Occipital lobe (tissue), 2 donors: Measurements from ENCODE around the gene SDF2L1. TPM values are rescaled to one million over a fixed set of nuclear protein-coding genes. Genes with fewer than 3 reads are reported as not detected.
"Not testable (repeated sequence)": the region's sequence is repeated elsewhere in the genome, so short reads cannot be mapped to it uniquely, and the experiment has no call there.

ENCODE experiments used
- DNase-seq: peaks from one replicate; lab custom pipeline; 2025; lab: John Stamatoyannopoulos, UW
- total RNA-seq: library from RNA; depleted of rRNA; stranded (reverse); fragments of >200 nt; gene quantifications from one replicate; pipeline ENCODE4 v1.2.3, GENCODE V29; 2014

The SDF2L1 gene
- 4.7 TPM for total RNA-seq

DNA sequence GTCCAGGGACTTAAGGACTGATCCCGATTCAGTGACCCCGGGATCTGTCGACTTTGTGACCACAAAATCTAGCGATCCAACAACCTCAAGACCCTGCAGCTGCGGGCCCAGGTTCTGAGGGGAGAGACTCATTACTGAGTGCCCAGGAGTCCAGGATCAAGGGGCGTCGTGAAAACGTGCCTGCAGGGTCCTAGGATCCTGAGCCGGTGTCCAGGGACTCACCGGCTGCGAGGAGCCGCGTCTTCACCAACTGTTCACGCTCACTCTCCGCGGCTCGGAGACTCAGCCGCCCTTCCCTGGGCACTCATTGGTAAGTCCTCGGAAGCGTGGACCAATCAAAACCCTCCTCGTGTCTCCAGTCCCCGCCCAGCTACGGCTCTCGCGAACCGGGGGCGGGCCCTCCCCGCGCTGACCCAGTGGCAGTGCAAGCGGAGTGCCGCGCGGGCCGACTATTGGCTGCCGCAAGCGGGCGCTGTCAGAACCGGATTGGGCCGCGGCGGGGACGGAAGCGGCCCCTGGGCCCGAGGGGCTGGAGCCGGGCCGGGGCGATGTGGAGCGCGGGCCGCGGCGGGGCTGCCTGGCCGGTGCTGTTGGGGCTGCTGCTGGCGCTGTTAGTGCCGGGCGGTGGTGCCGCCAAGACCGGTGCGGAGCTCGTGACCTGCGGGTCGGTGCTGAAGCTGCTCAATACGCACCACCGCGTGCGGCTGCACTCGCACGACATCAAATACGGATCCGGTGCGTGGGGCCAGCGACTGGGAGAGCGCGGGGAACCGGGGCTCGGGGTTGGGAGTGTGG is at the start of gene SDF2L1:
SDF2L1 (plus strand) TSS at position 514 of the 795 bp plus-strand sequence; CDS start at position 549, 35 bp downstream.
- DNase-seq = peak; percentile 99

GRCh38 chr22:21592422-21592821 is 49.7 kb upstream of the SDF2L1 start:
- DNase-seq = no peak

DNA sequence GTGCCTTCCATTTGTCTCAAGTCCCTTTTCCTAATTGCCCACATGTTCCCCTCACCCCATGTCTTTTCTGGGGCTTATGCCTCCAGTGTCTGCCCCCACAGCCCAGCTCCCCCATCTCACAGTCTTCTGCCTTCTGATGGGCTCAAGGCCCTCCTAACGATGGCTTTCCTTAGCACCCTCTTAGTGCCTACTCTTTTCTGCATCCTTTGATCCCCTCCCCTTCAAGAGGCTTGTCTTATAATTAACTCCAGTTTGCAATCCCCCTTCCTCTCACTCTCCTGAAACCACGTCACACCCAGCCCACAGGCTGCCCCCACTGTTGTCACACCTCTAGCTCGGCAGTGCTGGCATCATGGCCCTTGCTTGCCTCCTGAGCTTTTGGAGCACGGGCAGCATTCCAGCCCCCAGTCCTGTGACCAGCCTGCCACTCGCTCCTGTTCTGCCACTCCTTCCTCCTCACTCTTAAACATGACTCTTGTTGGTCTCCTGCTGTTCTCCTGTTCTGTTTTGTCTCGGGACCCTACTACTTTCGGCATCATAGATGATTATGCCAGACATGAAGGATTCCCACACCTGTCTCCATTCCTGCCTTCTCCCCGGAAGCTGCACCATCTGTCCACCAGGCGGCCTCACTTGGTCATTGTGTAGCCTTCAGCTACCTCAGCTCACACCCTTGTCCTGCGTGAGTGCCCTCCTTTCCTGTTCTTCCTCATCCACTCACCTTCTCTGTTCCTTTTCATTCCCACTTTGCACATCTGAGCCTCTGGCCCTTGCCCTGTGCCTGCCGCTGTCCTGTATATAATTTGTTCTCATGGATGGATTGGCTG is 48.5 kb upstream of the SDF2L1 start:
- DNase-seq = no peak

GRCh38 chr22:21594865-21595452 is 47.1 kb upstream of the SDF2L1 start:
- DNase-seq = no peak

DNA sequence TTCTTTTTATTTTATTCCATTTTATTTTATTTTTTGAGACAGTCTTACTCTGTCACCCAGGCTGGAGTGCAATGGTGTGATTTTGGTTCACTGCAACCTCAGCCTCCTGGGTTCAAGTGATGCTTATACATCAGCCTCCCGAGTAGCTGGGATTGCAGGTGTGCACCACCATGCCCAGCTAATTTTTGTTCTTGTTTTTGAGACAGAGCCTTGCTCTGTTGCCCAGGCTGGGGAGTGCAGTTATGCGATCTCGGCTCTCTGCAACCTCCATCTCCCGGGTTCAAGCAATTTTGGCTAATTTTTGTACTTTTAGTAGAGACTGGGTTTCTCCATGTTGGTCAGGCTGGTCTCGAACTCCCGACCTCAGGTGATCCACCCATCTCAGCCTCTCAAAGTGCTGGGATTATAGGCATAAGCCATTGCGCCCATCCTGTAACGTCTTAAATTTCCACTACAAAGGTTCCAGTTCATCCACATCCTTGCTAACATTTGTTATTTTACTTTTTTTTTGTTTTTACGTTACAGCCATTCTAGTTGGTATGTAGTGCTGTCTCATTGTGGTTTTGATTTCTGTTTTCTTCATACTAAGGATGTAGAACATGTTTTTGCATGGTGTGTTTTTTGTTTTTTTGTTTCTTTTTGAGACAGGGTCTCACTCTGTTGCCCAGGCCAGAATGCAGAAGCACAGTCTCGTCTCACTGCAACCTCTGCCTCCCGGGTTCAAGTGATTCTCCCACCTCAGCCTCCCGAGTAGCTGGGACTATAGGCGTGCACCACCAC is 45.6 kb upstream of the SDF2L1 start:
- DNase-seq = not testable (repeated sequence)

- DNase-seq = no peak
Observed at GRCh38 chr22:21598302-21598701, 43.8 kb upstream of the SDF2L1 start.

GRCh38 chr22:21599053-21599893 is 42.8 kb upstream of the SDF2L1 start:
- no peak for DNase-seq

DNA sequence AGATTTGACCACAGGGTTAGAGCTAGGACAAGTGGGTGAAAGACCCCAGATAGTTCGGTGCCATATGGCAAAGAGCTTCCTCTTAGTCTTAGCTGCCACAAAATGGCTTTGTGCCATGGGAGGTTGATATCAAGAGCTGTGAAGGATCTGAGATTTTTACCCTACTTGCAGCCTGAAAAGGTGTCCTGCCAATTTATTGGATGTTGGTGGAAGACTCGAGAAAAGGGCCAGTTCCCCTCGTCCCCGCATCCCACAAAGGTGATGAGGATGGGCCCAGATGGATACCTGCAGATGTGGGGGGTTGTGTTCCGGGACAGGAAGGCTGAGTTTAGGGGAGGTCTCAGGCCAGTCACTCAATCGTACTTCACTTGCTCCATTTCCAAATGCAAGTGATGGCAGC is 39.5 kb upstream of the SDF2L1 start:
- DNase-seq = no peak

DNA sequence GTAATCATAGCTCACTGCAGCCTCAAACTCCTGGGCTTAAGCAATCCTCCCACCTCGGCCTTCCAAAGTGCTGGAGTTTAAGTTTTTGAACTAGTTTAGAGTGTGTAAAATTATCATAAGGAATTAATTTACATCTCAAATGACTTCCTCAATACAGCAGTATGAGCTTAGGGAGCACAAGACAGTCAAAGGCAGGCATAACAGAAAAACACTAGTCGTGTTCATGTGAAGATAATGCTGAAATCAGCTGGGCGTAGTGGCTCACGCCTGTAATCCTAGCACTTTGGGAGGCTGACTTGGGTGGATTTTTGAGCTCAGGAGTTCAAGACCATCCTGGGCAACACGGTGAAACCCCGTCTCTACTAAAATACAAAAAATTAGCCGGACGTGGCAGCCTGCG is 38.1 kb upstream of the SDF2L1 start:
- DNase-seq = no peak

DNA sequence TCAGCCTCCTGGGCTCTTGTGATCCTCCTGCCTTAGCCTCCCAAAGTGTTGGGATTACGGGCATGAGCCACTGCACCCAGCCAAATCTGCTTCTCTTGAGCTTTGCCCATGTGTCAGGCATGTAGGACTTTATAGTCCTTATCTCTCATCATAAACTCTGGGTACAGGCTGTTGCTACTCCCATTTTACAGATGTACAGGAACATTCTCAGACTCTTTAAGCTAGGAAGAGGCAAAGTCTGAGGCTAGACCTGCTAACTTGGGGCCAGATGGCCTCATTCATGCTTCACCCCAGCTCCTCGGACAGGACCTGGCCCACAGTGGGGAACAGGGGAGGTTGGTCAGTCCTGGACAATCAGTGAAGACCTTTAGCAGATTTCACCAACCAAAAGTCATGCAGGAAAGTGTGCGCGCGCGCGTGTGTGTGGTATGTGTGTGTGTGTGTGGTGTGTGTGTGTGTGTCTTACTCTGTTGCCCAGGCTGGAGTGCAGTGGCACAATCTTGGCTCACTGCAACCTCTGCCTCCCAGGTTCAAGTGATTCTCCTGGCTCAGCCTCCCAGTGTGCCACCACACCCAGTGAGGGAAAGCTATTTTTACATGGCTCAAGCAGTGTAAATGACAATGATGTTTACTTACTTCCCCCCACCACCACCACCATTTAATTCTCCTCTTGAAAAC is 36.1 kb upstream of the SDF2L1 start:
- no peak for DNase-seq

GRCh38 chr22:21606775-21607174 is 35.3 kb upstream of the SDF2L1 start:
- no peak for DNase-seq

DNA sequence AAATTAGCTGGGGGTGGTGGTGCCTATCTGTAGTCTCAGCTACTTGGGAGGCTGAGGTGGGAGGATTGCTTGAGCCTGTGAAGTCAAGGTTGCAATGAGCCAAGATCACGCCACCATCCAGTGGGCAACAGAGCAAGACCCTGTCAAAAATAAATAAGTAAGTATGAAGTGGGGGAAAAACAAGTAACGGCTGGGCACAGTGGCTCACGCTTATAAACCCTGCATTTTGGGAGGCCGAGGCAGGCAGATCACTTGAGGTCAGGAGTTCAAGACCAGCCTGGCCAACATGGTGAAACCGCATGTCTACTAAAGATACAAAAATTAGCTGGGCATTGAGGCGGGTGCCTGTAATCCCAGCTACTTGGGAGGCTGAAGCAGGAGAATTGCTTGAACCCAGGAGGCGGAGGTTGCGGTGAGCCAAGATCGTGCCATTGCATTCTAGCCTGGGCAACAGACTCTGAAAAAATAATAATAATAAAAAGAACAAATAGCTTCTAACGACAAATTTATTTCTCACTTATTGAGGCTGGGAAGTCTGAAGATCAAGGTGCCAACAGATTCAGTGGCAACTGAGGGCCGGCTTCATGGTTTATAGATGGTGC is 32.4 kb upstream of the SDF2L1 start:
- DNase-seq = not testable (repeated sequence)

DNA sequence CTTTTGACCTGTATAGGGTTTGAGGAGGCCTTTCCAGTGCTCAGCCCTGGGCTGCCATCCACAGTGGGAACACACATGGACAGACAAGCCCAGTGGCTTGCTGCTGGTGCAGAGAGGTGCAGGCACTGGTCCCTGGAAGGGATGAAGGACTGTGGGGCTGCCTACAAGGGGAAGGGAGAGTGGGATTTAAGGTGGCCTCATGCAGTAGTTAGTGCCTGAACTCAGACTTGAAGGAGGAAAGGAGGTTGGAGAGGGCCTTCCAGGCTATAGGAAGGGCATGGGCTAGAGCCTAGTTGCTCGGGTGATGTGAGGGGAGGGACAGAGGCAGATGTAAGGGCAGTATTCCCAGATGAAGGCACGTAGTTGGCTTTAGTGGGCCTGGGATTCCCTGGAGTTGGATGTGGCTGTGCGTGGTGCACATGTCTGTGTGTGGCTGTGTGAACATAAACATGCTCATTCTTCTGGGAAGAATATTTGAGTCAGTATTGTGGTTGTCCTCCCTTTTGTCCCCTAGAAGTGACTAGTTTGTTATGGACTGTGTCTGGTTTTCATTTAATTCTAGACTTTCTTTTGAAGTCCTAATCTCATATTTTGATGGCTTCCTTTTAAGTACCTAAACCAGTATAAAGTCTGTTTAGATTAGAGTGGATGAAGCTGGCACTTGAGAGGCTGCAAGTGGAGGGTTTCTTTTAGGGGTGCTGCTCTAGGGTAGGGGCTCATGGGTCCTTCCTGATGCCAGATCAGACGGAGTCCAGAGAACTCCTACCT is 30.7 kb upstream of the SDF2L1 start:
- DNase-seq = no peak

DNA sequence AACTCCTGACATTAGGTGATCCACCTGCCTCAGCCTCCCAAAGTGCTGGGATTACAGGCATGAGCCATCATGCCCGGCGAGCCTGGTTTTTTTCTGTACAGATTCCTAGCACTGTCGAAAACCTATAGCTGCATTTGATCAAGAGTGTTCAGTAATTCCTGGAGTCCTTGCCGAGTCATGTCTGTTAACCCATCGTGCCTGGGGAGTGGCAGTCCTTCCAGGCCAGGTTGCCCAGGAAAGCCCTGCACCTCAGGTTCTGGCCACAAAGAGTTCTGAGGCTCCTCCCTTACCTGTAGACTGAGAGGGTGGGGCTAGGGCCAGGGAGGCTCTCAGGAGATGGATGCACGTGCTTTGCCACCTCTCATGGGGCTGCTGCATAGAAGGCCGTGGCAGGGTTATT is 29.2 kb upstream of the SDF2L1 start:
- DNase-seq = no peak

DNA sequence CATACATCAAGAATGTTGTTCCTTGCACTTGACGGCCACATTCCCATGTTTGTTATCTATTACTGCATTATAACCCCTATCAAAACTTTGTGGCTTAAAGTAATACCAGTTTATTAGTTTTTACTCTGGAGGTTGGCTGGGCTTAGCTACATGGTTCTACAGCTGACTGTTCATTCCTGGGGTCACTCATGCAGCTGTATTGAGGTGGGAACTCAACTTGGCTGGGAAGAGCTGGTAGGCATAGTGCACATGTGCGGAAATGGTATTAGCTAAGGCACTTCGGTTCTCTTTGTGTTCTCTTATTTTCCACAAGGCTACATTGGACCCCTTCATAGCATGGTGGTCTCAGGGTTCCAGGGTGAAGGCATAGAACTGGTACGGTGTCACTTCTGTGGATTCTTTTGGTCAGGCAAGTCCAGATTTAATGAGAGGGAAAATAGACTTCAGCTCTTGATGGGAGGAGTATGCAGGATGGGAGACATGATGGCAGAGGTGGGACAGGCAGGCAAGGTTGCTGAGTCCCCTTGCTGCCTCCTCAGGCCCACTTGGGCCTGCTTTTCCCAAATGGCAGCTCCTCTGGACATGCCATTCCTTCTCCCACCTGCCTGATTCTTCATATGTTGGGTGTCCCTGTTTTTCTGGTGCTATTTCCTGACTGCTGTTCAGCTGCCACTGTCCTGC is 28.4 kb upstream of the SDF2L1 start:
- no peak for DNase-seq

GRCh38 chr22:21615731-21616130 is 26.4 kb upstream of the SDF2L1 start:
- no peak for DNase-seq

GRCh38 chr22:21617337-21617736 is 24.8 kb upstream of the SDF2L1 start:
- not testable (repeated sequence) for DNase-seq

DNA sequence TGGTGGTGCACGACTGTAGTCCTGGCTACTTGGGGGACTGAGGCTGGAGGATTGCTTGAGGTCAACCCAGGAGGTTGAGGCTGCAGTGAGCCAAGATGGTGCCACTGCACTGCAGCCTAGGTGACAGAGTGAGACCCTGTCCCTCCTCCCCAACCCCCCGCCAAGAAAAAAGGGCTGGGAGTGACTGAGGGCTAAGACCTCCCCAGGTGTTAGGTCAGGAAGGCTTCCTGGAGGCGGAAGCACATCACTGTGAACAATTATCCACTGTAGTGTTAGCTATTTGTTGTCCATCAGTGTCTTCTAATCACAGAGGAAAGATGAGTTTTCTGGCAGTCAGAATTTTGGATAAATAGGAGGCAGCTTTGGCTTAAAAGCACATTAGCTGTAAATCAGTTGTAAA is 21.1 kb upstream of the SDF2L1 start:
- no peak for DNase-seq
